GM21447 (cell line): ENCODE measurements around the gene MSH3.
"Not testable (repeated sequence)": the region's sequence is repeated elsewhere in the genome, so short reads cannot be mapped to it uniquely, and the experiment has no call there.

ENCODE experiments used
- ATAC-seq: cut with Tn5 transposase; IDR thresholded peaks from one replicate; pipeline ENCODE4 v1.9.1; 2021; ENCODE audit not compliant: unreplicated experiment

MSH3 gene

GRCh38 chr5:80841026-80841797, 186.8 kb downstream of the MSH3 start:
- ATAC-seq = not testable (repeated sequence)

GRCh38 chr5:80846422-80846821, 192.0 kb downstream of the MSH3 start:
- ATAC-seq = not testable (repeated sequence)

- ATAC-seq = not testable (repeated sequence)
Measured at GRCh38 chr5:80850168-80850567, 195.7 kb downstream of the MSH3 start.

GRCh38 chr5:80852331-80853245, 198.1 kb downstream of the MSH3 start:
- no peak for ATAC-seq

- no peak for ATAC-seq
Measured at GRCh38 chr5:80853413-80853812, 199.0 kb downstream of the MSH3 start.

- ATAC-seq = no peak
Measured at GRCh38 chr5:80854583-80854982, 200.1 kb downstream of the MSH3 start.

GRCh38 chr5:80860924-80861613, 206.6 kb downstream of the MSH3 start:
- ATAC-seq = no peak

- no peak for ATAC-seq
Measured at GRCh38 chr5:80863708-80864107, 209.3 kb downstream of the MSH3 start.

- no peak for ATAC-seq
Measured at GRCh38 chr5:80864109-80864508, 209.7 kb downstream of the MSH3 start.

GRCh38 chr5:80864706-80865435, 210.4 kb downstream of the MSH3 start:
- ATAC-seq = peak; percentile 77

- ATAC-seq = no peak
Measured at GRCh38 chr5:80865551-80865950, 211.1 kb downstream of the MSH3 start.

GRCh38 chr5:80866371-80866770, 211.9 kb downstream of the MSH3 start:
- no peak for ATAC-seq

- ATAC-seq = no peak
Measured at GRCh38 chr5:80867233-80867632, 212.8 kb downstream of the MSH3 start.

GRCh38 chr5:80870442-80870841, 216.0 kb downstream of the MSH3 start:
- no peak for ATAC-seq

- ATAC-seq = no peak
Measured at GRCh38 chr5:80871541-80871961, 217.1 kb downstream of the MSH3 start.

- no peak for ATAC-seq
Measured at GRCh38 chr5:80874162-80874561, 219.7 kb downstream of the MSH3 start.

- no peak for ATAC-seq
Measured at GRCh38 chr5:80877592-80877991, 223.1 kb downstream of the MSH3 start.

GRCh38 chr5:80881726-80882125, 227.3 kb downstream of the MSH3 start:
- no peak for ATAC-seq

GRCh38 chr5:80883390-80883789, 228.9 kb downstream of the MSH3 start:
- ATAC-seq = not testable (repeated sequence)

- ATAC-seq = no peak
Measured at GRCh38 chr5:80884086-80884813, 229.8 kb downstream of the MSH3 start.
